ENCODE results near the gene CDH2.

DNA sequence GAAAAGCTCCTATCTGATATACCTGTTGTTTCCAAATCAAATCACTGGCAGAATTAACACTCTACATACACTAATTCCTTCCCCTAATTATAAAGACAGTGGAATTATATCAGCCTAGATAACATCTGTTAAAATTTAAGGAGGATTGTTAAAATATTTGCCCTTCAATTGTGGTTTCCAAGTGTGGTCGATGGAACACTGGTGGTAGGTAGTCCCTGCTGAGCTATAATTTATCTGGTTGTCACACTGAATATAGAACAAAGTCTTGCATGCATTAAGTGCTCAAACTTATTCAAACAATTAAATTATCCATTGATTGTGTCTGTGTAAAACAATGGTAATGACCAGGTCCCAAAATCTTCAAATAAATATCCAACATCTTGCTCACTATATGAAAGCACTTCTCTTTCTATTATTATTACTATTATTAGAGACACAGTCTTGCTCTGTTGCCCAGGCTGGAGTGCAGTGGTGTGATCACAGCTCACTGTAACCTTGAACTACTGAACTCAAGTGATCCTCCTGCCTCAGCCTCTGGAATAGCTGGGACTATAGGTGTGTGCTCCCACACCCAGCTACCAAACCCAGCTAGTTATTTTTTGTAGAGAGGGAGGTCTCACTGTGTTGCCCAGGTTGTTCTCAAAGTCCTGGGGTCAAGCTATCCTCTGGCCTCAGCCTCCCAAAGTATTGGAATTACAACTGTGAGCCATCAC lies 12.0 kb downstream of the CDH2 start:
- TF ChIP-seq, protein P1, sequence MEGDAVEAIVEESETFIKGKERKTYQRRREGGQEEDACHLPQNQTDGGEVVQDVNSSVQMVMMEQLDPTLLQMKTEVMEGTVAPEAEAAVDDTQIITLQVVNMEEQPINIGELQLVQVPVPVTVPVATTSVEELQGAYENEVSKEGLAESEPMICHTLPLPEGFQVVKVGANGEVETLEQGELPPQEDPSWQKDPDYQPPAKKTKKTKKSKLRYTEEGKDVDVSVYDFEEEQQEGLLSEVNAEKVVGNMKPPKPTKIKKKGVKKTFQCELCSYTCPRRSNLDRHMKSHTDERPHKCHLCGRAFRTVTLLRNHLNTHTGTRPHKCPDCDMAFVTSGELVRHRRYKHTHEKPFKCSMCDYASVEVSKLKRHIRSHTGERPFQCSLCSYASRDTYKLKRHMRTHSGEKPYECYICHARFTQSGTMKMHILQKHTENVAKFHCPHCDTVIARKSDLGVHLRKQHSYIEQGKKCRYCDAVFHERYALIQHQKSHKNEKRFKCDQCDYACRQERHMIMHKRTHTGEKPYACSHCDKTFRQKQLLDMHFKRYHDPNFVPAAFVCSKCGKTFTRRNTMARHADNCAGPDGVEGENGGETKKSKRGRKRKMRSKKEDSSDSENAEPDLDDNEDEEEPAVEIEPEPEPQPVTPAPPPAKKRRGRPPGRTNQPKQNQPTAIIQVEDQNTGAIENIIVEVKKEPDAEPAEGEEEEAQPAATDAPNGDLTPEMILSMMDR (conservative IDR thresholded peaks at IDR 0.05 in 1 of 2, IDR thresholded peaks at IDR 0.05 in 1 of 2; ENCODE audit: extremely low read depth in 1 of 2, insufficient read depth in 1 of 2, low read depth in 1 of 2, low read length in 2 of 2), result no peak
- no peak for TF ChIP-seq EZH2 (IDR thresholded peaks at IDR 0.05; ENCODE audit: borderline replicate concordance, low read length)
